ENCODE results near the gene NRCAM.

Gene NRCAM

GRCh38 chr7:108245523-108246226 lies 210.6 kb downstream of the NRCAM start:
- no peak for DNase-seq (ENCODE audit: low read depth)

- no peak for DNase-seq (ENCODE audit: low read depth)
Observed at GRCh38 chr7:108244110-108244509, 212.1 kb downstream of the NRCAM start.

DNA sequence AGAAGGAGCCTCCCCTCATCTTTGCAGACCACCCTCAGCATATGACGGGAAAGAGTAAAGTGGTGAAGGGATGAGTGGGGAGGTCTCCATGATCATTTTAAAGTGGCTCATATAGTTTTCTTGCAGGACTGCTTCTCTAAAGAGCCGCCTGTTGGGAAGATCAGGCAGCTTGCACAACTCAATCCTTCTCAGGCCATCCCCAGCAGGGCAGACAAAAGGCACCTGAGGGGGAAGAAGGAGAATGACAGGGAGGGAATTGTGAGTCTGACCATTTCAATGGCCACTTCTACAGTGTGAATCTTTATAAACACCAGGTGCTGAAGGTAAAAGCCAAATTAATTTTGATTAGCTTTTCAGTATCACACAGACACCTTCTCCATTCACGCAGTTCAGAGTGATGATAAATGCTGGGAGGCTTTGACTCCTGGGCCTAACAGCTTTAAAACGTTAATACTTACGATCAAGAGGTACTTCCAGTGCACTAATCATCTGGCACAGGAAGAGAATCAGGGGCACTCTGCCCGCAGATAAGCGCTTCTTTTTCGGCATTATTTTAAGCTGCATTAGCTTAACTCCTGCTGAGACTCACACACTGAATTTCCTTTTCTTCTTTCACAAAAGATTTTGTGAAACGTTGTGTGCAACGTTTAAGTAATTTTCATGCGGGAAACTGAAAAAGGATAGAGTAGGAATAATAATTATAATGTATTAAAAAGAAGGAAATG lies 216.6 kb downstream of the NRCAM start:
- no peak for DNase-seq (ENCODE audit: low read depth)

- no peak for DNase-seq (ENCODE audit: low read depth)
Observed at GRCh38 chr7:108236681-108237415, 219.4 kb downstream of the NRCAM start.

- peak; percentile 68 for DNase-seq (ENCODE audit: low read depth)
Observed at GRCh38 chr7:108235451-108236061, 220.7 kb downstream of the NRCAM start.

DNA sequence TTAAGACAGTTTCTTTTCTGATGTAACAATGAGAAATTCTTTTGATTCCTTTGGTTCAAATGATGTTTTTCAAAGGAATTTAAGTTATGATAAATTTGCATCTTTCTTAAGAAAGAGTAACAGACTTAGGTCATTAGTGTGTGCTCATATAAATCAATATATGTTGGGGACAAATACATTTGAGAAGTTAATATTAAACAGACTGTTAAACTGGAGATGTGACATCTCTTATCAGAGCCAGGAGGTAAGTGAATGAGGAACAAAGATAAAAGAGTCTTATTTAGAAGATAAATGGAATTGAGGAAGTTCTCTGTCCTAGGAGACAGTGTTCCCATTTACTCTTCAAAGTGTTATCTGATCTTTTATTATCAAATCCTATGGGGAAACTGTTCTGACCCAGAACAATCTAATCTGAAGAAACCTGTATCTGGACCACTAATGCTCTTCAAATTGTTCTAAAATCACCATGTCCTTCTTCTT lies 221.2 kb downstream of the NRCAM start:
- no peak for DNase-seq (ENCODE audit: low read depth)

- peak; percentile 45 for DNase-seq (ENCODE audit: low read depth)
Observed at GRCh38 chr7:108234281-108234680, 222.0 kb downstream of the NRCAM start.

DNA sequence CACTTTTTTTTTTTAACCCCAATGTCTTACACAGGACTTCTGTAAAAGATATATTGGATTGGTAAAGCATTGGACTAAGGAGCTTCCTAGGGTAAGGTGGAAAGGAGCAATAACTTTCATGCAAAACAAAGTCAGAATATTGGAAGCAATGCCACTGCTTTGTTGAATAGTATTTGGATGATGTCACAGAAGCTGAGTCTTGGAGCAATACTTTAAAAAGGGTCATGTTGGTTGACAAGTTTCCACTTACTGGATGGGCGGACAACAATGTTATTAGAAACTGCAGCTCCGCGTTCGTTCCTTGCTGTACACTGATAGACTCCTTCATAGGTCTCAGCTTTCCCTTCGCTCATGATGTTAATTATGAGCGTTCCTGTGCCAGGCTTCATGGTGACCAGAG lies 224.2 kb downstream of the NRCAM start:
- no peak for DNase-seq (ENCODE audit: low read depth)

GRCh38 chr7:108231221-108231620 lies 225.0 kb downstream of the NRCAM start:
- no peak for DNase-seq (ENCODE audit: low read depth)

DNA sequence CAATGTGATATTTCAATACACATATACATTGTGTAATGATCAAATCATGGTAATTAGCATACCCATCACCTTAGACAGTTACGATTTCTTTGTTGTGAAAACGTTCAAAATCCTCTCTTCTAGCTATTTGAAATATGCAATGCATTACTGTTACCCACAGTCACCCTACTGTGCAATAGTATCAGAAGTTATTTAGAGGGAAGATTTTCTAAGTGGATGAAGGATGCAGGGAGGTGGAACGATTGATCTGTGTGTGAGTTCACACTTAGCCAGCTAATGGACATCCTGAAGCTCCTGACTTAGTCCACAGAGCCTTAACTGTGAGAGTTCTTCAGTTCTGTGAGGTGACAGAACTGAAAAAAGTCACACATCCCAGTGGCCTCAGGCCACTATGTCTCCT lies 228.9 kb downstream of the NRCAM start:
- no peak for DNase-seq (ENCODE audit: low read depth)

GRCh38 chr7:108226816-108227299 lies 229.4 kb downstream of the NRCAM start:
- no peak for DNase-seq (ENCODE audit: low read depth)

DNA sequence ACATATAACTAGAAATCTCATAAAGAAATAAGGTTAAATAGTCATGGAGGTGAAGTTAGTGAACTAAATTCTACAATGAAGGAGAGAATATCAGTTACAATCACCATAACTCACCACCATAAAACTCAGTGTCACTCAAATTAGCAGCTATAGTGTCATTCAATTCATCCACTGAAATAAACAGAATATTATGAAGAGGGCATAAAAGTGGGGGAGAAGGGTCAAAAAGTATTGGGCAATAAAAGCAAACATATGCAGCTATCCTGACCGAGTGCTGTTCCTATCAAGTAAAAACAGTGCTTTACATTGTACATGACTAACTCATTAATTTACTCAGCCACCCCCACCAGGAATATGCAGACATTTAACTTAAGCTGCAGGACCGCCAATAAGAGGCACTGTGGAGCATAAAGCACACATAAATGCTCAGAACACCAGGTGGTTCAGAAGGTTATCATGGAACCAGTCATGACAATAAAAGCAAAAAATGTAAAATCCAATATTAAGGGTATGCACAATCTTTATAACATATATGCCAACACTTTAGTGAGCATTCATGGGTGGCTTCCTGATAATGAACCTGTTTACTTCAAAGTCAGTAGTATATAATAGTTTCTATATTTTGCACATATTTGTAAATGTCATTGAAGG lies 230.6 kb downstream of the NRCAM start:
- DNase-seq (ENCODE audit: low read depth) = no peak

- no peak for DNase-seq (ENCODE audit: low read depth)
Observed at GRCh38 chr7:108224387-108224786, 231.8 kb downstream of the NRCAM start.

GRCh38 chr7:108222236-108222892 lies 233.9 kb downstream of the NRCAM start:
- DNase-seq (ENCODE audit: low read depth) = peak; percentile 56

- DNase-seq (ENCODE audit: low read depth) = peak; percentile 71
Observed at GRCh38 chr7:108211382-108212201, 244.6 kb downstream of the NRCAM start.

DNA sequence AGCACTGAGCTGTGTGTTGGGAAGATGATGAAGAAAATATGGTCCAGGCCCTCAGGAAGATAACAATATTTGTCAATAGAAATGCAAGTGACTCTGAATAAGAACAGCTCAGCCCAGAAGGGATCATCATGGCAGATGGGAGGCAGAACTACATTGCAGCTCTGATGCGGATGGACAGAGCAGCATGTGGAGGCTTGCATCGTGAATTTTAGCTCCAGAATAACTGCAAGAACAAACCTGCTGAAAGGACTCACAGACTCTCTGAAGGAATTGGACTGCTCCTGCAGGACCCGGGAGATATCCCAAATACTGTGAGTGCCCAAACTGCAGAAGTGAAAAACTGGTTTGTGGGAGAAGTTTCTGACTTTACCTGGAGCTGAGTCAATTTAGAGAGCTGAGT lies 245.4 kb downstream of the NRCAM start:
- DNase-seq (ENCODE audit: low read depth) = no peak

DNA sequence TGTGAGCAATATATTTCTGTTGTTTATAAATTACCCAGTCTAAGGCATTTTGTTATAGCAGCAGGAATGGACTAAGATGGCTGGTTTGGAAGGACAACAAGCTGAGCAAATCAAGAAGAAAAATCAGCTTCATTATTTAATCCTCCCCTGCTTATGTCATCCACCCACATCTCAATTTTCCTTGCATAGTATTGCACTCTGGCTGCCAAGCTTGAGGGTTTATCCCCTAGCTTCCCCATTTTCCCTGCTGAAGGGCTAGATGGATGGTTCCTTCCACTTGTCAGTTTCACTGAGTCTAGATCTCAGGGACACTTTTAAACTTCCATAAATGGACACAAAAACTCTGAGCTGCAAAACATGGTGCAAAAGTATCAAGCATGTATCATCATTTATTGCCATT lies 250.9 kb downstream of the NRCAM start:
- DNase-seq (ENCODE audit: low read depth) = no peak

GRCh38 chr7:108204281-108204796 lies 251.9 kb downstream of the NRCAM start:
- no peak for DNase-seq (ENCODE audit: low read depth)

DNA sequence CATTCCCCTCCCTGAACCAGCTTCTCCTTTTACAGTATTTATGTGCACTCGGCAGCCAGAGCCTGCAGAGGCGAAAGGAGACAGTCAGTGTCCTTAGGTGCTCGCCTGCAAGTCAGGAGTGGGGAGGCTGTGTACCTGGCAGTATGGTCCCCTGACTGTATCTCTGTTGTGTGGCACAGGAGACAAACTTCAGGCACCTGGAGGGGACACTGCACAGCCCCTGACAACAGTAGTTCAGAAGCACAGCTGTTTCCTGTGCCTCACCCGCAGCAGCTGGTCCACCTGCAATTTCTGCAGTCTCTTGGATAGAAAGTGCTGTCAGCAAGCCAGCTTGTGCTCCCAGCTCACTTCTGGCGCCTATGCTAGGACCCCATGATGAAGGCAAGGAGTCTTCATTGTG lies 252.7 kb downstream of the NRCAM start:
- no peak for DNase-seq (ENCODE audit: low read depth)

DNA sequence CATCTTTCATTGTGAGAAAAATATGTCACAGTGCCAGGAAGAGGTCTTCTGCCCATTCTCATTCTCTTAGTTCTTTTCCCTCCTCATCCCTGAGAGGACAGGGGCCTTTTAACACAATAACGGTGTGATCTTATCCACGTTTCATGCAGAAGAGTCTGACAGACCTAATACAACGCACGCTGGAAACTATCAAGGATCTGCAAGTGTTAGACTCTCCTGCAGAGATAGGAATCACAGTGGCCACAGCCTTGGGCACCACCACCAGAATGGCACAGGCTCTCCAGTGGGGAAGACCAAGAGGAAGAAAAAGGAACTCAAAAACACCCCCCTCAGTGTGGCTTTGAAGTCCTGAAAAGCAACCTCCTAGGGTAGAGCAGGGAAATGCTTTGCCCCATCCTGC lies 253.5 kb downstream of the NRCAM start:
- no peak for DNase-seq (ENCODE audit: low read depth)

Data from iris pigment epithelial cell (primary cell).